Astrocyte of the cerebellum (primary cell): ENCODE measurements around the gene RBM28.

Experiments used
- DNase-seq: peaks from one replicate; pipeline ENCODE4 v3.0.0-alpha.2; 2011; ENCODE audit warnings: low read depth
- H3K4me3 ChIP-seq: 2 replicates; pipeline ENCODE4 v1.5.1; 2011; ENCODE audit warnings: mild to moderate bottlenecking, low read depth, low read length, moderate library complexity
- in situ Hi-C: cut with HindIII; loops from 2 replicates; pipeline ENCODE4 v1.10.0; 2017; ENCODE audit warnings: low sequenced_read_pairs
- TF ChIP-seq, protein P1 (sequence below): IDR thresholded peaks from 2 replicates; pipeline ENCODE4 v1.5.1; 2012; ENCODE audit warnings: low read length, low read depth, moderate library complexity, mild to moderate bottlenecking; ENCODE audit errors: missing control alignments

Gene RBM28

DNA sequence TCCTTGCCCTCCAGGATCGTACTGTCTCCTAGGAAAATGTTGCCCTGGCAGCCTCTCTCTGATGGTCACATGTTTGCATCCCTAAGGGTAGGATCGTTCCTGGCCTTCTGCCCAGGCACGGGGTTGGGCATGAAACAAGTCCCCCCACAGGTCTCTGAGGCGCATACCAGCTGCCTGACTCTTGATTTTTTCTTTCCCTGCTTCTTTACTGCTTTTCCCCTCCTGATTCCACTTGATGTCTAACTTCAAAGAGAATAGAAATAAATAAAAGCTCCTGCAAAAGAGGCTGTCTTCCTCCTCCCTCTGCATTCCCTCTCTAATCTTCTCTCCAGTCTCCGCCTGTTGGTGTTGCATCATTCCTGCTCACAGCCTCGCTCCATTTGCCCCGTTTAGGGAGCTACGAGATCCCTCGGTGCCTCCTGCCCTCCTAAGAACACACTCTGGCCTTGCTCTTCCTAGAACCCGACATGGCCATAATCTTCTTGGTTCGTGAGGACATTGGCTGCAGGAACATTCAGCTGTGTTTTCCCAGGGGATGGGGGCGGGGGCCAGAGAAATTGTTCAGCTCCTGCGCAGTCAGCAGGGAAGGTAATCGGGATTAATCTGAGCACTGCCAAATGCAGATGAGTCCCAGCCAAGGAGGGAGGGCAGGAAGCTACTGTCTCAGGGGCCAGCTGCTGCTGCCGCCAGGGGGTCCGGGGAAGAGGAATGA lies 76.7 kb downstream of the RBM28 start:
- in situ Hi-C loops: no loop called here
- TF ChIP-seq, protein P1, sequence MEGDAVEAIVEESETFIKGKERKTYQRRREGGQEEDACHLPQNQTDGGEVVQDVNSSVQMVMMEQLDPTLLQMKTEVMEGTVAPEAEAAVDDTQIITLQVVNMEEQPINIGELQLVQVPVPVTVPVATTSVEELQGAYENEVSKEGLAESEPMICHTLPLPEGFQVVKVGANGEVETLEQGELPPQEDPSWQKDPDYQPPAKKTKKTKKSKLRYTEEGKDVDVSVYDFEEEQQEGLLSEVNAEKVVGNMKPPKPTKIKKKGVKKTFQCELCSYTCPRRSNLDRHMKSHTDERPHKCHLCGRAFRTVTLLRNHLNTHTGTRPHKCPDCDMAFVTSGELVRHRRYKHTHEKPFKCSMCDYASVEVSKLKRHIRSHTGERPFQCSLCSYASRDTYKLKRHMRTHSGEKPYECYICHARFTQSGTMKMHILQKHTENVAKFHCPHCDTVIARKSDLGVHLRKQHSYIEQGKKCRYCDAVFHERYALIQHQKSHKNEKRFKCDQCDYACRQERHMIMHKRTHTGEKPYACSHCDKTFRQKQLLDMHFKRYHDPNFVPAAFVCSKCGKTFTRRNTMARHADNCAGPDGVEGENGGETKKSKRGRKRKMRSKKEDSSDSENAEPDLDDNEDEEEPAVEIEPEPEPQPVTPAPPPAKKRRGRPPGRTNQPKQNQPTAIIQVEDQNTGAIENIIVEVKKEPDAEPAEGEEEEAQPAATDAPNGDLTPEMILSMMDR: peak; percentile 32
- peak; percentile 13 for DNase-seq
- peak overlapping the region; percentile 17 for H3K4me3 ChIP-seq

DNA sequence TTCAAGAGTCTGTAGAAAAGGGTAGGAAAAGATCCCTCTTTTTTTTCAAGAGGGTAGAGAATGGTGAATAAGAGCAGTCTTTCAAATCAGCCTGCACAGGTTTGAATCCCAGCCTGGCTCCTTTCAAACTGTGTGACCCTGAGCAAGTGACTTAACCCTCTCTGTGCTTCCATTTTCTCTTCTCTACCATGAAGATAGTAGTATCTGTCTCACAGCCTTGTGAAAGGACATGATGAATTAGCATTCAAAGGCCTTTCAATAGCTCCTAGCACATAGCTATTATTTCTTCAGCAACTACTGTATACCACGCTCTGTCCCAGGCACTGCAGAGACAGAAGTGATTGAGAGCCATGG lies 77.2 kb downstream of the RBM28 start:
- no peak for DNase-seq
- no peak overlapping the region for H3K4me3 ChIP-seq
- in situ Hi-C loops: no loop called here
- TF ChIP-seq, protein P1: no peak

DNA sequence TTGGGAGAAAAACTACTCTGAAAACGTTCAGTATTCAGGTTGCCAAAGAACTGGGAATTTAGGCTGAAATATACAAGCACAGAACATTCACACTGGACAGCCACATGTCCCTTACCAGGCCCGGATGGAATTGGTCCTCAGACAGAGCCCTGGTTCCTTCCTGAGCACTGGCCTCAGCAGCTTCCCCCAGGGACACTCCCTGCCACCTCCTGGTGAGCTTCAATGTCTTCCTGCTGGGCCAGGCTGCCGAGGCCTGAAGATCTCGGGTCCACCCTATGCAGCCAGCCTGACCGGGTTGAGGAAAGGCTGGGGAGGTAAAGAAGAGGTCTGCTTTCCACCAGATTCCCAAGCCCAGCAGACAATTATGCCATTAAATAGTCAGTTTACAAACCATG lies 77.8 kb downstream of the RBM28 start:
- no peak overlapping the region for H3K4me3 ChIP-seq
- no peak for DNase-seq
- TF ChIP-seq, protein P1: no peak
- in situ Hi-C loops: no loop called here

- H3K4me3 ChIP-seq: no peak overlapping the region
- TF ChIP-seq, protein P1: no peak
- in situ Hi-C loops: no loop called here
- DNase-seq: no peak
Observed at GRCh38 chr7:128265156-128265905, 78.4 kb downstream of the RBM28 start.

GRCh38 chr7:128264477-128264876 lies 79.2 kb downstream of the RBM28 start:
- H3K4me3 ChIP-seq: no peak overlapping the region

DNA sequence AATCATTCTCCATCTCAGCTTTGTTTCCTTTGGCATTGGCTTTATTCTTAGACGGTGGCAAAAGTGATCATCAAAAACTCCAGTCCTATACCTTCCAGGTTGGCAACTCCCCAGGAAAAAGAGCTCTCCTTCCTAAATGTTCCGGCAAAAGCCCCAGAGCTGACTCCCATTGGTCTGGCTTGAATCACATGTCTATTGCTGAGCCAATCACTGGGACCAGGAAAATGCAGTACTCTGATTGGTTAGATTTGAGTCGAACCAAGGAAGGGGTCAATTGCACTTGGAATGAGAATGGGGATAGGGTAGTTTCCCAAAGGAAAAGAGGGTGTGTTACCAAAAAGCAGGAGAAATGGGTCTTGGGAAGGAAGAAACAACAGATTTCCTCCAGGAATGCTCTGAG lies 80.3 kb downstream of the RBM28 start:
- in situ Hi-C loops: no loop called here
- TF ChIP-seq, protein P1: no peak
- no peak for DNase-seq
- H3K4me3 ChIP-seq: no peak overlapping the region

More at GRCh38 chr7:128264477-128264876, 79.2 kb downstream of the RBM28 start:
- TF ChIP-seq, protein P1: no peak
- DNase-seq: no peak
- in situ Hi-C loops: no loop called here
